Muscle layer of duodenum (tissue), 2 donors: ENCODE results near the gene CAMK4.
"Not testable (repeated sequence)": the region's sequence is repeated elsewhere in the genome, so short reads cannot be mapped to it uniquely, and the experiment has no call there.

Source experiments
- H3K27ac ChIP-seq: one replicate; pipeline ENCODE4 v1.7.0; 2013; ENCODE audit warnings: mild to moderate bottlenecking, low read length
- H3K27me3 ChIP-seq: one replicate; pipeline ENCODE4 v1.7.0; 2013; ENCODE audit warnings: low read depth, mild to moderate bottlenecking, control low read depth, low read length
- H3K36me3 ChIP-seq, 2 donors: one replicate each; pipeline ENCODE4 v1.7.0; 2013; ENCODE audit warnings: low read length in 2 of 2, control low read depth in 1 of 2, mild to moderate bottlenecking in 1 of 2; ENCODE audit not compliant: insufficient read depth in 2 of 2, control insufficient read depth in 1 of 2
- H3K4me1 ChIP-seq, 2 donors: one replicate each; pipeline ENCODE4 v1.7.0; 2013; ENCODE audit warnings: low read length in 2 of 2, mild to moderate bottlenecking in 2 of 2, control low read depth in 1 of 2, moderate library complexity in 1 of 2; ENCODE audit not compliant: insufficient read depth in 2 of 2, control insufficient read depth in 1 of 2
- H3K4me3 ChIP-seq, 2 donors: one replicate each; pipeline ENCODE4 v1.7.0; 2013; ENCODE audit warnings: low read length in 2 of 2, low read depth in 1 of 2, mild to moderate bottlenecking in 1 of 2
- H3K9me3 ChIP-seq, 2 donors: one replicate each; pipeline ENCODE4 v1.7.0; 2013; ENCODE audit warnings: low read length in 2 of 2, control low read depth in 1 of 2, mild to moderate bottlenecking in 1 of 2; ENCODE audit not compliant: control insufficient read depth in 1 of 2
- donor health status: healthy.

Gene CAMK4

DNA sequence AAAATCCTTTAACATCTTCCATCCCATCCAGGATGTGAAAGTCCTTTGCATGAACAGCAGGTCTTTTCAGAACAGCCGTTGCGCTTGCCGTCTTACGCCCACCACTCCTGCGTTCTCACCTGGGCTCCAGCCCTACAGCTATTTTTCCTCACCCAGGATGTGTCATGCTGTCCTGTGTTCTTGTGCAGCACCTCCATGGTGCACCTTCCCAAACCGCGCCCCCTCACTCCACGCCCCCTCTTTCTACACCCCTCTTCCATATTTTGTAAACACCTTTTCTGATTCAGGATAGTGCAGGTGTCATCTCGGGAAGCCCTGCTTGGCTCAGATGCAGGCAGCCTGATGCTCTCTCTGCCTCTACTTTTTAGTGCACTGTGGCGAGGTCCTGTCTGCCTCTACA, 18.4 kb downstream of the CAMK4 start:
- H3K36me3 ChIP-seq = no peaks in the 10 kb centered on the region
- no peak overlapping the region for H3K27ac ChIP-seq
- no peaks in the 10 kb centered on the region for H3K4me1 ChIP-seq
- no peaks in the 10 kb centered on the region for H3K9me3 ChIP-seq
- no peaks in the 10 kb centered on the region for H3K27me3 ChIP-seq
- H3K4me3 ChIP-seq = no peak overlapping the region

DNA sequence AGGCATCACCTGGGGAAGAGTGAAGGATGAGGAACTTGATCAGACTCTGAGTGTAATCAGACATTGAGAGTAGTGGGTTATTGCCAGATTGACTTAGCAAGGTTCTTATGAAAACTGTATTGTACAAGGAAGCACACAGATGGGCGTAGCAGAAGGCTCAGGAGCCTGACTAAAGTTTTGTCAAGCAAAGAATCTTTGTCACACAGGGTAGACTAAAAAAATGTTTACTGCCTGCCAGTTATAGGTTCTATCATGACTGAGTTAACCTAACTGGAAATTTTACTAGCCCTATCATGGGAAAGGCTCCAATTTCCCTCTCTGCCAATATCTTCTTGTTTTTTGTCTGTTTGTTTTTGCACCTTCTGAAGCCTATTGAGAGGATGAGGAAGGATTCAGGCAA, 19.1 kb downstream of the CAMK4 start:
- Histone ChIP-seq H3K9me3 (no peaks in the 10 kb centered on the region), H3K4me1 (no peaks in the 10 kb centered on the region), H3K27ac (no peak overlapping the region), H3K27me3 (no peaks in the 10 kb centered on the region), H3K36me3 (no peaks in the 10 kb centered on the region), H3K4me3 (no peak overlapping the region)

DNA sequence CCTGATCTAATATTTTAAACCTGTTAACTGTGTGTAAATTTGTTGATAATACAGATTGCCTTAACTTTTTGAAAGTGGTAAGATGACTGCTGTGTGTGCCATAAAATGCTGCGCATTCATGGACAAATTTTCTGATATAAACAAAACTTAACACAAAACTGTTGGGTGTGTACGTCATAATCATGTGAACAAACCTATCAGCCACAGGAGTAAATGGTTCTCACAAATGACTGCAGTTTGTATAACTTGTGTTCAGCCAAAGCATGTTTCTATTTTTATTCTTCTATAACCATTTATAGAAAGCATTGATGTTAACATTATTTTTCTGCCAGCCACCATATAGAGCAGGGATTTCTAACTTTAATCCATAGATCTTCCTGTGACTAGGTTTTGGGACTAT, 21.5 kb downstream of the CAMK4 start:
- no peaks in the 10 kb centered on the region for H3K27me3 ChIP-seq
- H3K9me3 ChIP-seq = no peaks in the 10 kb centered on the region
- no peaks in the 10 kb centered on the region for H3K36me3 ChIP-seq
- H3K4me1 ChIP-seq = no peaks in the 10 kb centered on the region
- H3K27ac ChIP-seq = no peak overlapping the region
- H3K4me3 ChIP-seq = no peak overlapping the region

DNA sequence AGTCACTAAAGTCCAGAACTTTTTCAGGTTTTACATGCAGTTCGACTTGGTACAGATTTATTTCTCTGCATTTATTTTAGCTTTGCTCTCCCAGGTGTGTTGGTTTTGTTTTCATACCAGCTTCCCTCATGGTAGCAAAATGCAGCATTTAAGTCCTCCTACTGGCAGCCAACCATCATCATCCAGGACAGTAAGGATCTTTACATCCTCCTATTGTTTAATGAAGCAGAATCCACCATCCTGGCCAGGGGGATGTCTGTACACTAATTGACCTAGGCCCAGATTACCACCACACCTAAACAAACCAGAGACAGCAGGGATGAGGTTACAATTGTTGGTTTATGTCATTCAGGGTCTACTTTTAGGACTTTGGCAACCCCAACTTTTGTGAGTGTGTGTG, 22.3 kb downstream of the CAMK4 start:
- H3K9me3 ChIP-seq = no peaks in the 10 kb centered on the region
- H3K27ac ChIP-seq = no peak overlapping the region
- no peaks in the 10 kb centered on the region for H3K27me3 ChIP-seq
- H3K36me3 ChIP-seq = no peaks in the 10 kb centered on the region
- no peaks in the 10 kb centered on the region for H3K4me1 ChIP-seq
- H3K4me3 ChIP-seq = no peak overlapping the region

DNA sequence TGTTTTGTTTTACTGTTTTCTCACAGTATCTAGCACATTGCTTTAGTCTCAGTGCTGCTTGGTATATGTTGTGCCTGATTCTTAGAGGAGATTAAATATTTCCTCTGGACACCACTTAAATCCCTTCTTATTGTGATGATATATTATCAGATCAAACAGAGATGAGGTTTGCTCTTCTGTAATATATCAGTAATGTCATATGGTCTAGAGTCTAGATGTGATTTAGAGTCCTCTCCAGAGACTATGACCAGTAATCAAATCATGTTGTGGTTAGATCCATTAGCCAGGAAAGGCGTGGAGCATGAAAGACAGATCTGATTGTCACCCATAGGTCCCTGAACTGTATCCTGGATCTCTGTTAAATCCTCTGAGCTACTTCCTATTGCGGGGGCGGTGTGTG, 24.4 kb downstream of the CAMK4 start:
- Histone ChIP-seq H3K36me3 (no peaks in the 10 kb centered on the region), H3K4me3 (no peak overlapping the region), H3K4me1 (no peaks in the 10 kb centered on the region), H3K27ac (no peak overlapping the region), H3K27me3 (no peaks in the 10 kb centered on the region), H3K9me3 (no peaks in the 10 kb centered on the region)

DNA sequence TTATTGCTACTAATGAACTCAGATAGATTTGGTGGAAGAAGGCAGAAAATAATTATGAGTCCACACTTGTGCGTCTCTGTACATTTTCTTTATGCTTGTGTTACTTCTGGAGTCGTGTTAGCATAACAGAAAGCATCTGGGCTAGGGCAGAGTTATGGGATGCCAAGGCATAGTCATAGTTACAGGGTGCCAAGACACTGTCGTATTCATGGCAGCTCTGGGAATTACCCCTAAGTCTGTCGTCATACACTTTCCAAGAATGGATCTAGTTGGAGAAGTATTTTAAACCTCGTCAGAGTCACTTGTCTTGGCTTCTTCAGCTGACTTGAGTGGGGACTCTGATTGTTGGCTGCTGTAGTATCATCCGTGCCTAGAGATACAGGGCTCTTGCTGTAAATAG, 27.7 kb downstream of the CAMK4 start:
- no peaks in the 10 kb centered on the region for H3K9me3 ChIP-seq
- H3K27ac ChIP-seq = no peak overlapping the region

DNA sequence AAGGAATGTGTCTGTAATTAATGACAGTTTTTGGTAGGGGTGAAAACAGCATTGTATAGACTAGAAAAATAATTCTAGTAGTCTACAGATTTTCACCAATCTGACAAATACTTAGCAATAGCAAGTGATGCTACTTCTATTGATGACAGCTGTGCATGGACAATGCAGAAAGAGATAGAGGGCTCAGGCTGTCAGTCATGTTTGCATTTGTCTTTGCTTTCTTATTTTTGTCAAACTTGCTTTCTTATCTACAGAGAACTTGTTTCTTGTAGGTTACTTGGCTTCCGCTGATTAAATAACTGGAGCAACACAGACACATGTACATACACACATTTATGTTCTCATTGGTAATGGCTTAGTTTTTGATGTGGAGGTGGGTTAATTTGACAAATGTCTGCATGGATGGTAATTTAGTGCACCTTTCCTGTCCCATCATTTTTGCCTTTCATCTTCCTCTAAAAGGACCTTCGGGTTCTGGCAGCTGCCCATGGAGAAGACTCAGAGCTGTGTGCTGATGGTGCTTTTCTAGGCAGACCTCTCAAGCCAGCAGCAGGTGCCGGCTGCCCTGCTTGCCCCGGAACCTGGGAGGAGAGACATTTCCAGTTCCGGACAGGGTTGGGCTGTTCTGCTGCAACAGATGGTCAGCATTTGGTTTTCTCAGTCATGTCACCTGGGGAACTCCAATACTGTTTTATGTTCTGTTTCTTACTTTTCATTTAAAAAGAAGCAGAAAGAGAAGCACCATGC, 28.8 kb downstream of the CAMK4 start:
- H3K27ac ChIP-seq = no peak overlapping the region
- no peaks in the 10 kb centered on the region for H3K4me1 ChIP-seq
- no peak overlapping the region for H3K4me3 ChIP-seq
- no peaks in the 10 kb centered on the region for H3K27me3 ChIP-seq
- no peaks in the 10 kb centered on the region for H3K9me3 ChIP-seq
- no peaks in the 10 kb centered on the region for H3K36me3 ChIP-seq

More for the DNA sequence above, 27.7 kb downstream of the CAMK4 start:
- Histone ChIP-seq H3K4me3 (no peak overlapping the region), H3K4me1 (no peaks in the 10 kb centered on the region), H3K27me3 (no peaks in the 10 kb centered on the region), H3K36me3 (no peaks in the 10 kb centered on the region)

DNA sequence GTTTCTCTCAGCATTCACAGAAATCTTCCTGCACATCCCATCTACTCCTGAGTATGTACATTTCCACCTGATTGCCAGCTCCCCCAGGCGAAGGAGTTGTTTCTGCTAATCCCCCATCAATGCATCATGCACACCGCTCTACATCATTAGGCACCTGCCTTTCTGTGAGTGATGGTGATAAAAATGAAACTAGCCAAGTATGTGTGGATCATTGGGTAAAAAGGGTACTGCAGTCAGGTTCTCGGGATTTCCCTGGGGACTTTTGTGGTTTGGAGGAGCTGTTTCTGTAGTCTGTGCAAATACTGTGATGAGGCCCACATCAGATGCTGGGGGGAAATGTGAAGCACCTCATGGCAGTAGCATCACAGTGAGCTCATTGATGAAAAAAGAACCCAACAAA, 30.4 kb downstream of the CAMK4 start:
- H3K27ac ChIP-seq = no peak overlapping the region
- H3K4me1 ChIP-seq = no peaks in the 10 kb centered on the region
- no peak overlapping the region for H3K4me3 ChIP-seq
- no peaks in the 10 kb centered on the region for H3K36me3 ChIP-seq
- no peaks in the 10 kb centered on the region for H3K27me3 ChIP-seq
- no peaks in the 10 kb centered on the region for H3K9me3 ChIP-seq

DNA sequence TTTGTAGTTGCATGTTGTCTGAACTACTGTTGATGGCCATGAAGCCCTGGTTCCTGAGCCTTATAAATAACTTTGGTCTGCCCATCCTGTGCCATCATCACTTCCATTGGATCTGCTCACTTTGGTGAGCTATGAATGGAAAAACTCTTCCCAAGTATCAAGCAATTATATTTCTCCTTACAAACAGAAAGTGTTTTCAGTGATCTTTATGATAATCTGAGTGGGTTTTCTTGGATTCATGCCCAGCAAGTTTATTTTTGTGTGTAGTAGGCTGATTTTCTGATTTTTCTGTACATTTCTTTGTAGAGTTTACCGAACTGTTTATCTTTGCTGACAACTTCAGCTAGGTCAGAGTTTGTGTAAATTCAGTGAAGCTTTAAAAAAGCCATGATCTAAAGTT, 31.0 kb downstream of the CAMK4 start:
- Histone ChIP-seq H3K4me1 (no peaks in the 10 kb centered on the region), H3K27me3 (no peaks in the 10 kb centered on the region), H3K27ac (no peak overlapping the region), H3K9me3 (no peaks in the 10 kb centered on the region), H3K4me3 (no peak overlapping the region), H3K36me3 (no peaks in the 10 kb centered on the region)

DNA sequence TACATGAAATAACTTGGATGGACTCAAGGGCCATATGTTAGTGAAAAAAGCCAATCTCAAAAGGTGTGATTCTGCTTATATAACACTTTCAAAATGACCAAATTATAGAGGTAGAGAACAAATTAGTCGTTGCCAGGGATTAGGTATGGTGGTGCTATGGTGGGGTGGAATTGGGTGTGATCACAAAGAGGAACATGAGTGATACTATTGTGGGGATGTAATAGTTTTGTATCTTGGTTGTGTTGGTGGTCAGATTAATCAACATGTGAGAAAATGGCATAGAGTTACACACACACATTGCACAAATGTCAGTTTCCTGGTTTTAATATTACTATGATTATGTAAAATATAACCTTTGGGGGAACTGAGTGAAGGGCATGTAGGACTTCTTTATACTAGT, 31.9 kb downstream of the CAMK4 start:
- no peaks in the 10 kb centered on the region for H3K9me3 ChIP-seq
- no peak overlapping the region for H3K4me3 ChIP-seq
- H3K27ac ChIP-seq = no peak overlapping the region
- no peaks in the 10 kb centered on the region for H3K4me1 ChIP-seq
- no peaks in the 10 kb centered on the region for H3K27me3 ChIP-seq
- H3K36me3 ChIP-seq = no peaks in the 10 kb centered on the region

DNA sequence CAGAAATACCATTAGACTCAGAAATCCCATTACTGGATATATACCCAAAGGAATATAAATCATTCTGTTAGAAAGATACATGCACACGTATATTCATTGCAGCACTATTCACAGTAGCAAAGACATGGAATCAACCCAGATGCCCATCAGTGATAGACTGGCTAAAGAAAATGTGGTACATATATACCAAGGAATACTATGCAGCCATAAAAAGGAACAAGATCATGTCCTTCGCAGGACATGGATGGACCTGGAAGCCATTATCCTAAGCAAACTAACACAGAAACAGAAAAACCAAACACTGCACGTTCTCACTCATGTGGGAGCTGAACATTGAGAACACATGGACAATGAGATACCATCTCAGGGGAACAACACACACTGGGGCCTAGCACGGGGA, 33.4 kb downstream of the CAMK4 start:
- H3K27ac ChIP-seq, H3K9me3 ChIP-seq, H3K36me3 ChIP-seq, H3K4me1 ChIP-seq, H3K27me3 ChIP-seq, H3K4me3 ChIP-seq: not testable (repeated sequence)

DNA sequence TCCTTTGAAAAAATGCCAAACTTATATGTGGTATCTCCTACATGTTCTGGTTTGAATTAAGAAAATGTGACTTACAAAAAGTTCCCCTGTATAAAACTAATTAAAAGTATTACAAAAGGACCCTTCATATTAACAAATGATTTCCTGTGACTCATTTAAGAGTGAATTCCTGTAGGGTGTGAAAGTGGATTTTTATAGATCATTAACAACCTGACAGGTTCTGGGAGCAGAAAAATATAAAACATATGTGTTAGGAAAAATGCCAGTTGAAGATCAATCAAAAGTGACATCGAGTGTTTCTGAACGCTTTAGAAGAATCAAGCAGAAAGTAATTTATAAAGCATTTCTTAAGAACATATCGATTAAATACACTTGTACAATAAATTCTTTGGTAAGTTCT, 35.5 kb downstream of the CAMK4 start:
- H3K36me3 ChIP-seq = no peaks in the 10 kb centered on the region
- no peak overlapping the region for H3K4me3 ChIP-seq
- no peaks in the 10 kb centered on the region for H3K9me3 ChIP-seq
- H3K27ac ChIP-seq = no peak overlapping the region
- no peaks in the 10 kb centered on the region for H3K4me1 ChIP-seq
- no peaks in the 10 kb centered on the region for H3K27me3 ChIP-seq
